ENCODE measurements around the gene PIAS3. TPM values are rescaled to one million over a fixed set of nuclear protein-coding genes. Genes with fewer than 3 reads are reported as not detected.

Gene PIAS3
- total RNA-seq (2012; rRNA removed), result 16.5 and 25.3 TPM in 2 replicates

DNA sequence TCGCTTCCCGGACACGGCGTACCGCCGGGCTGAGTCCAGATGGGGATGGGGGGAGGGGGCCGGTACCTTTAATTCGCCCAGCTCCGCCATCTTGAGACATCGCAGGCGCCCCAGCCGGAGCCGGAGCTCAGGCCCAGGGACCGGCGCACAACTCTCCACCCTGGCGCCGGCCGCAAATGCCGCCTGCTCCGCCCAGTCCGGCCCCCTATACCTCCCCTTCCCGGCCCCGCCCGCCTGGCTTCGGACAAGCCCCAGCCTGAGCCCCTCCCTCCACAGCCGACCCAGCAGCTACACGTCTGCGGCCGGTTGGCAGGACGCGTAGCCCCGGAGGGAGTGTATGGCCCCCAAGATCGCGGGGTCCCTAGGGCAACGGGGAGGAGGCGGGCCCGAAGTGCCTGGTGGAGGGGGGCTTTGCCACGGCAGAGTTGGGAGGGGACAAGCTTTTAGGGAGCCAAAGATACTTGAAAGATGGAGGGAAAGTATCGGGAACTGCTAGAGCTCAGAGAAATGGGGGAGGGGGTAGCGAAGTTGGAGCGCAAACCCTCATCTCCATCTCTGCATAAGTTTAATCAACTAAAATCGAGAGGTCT is at the start of gene PIAS3:
Gene PIAS3 (minus strand): TSS at position 181 of the 590 bp plus-strand sequence. CDS start 91 bp downstream, at position 90.
- H3K9ac ChIP-seq (ENCODE audit: low read depth, low read length), result peak within 1 kb of the TSS; percentile 86
- peaks cover 16% of the 10 kb centered on the region for H3K4me1 ChIP-seq (ENCODE audit: control insufficient read depth, insufficient read depth, low read length)
- peaks cover 38% of the 10 kb centered on the region for H3K36me3 ChIP-seq (ENCODE audit: insufficient read depth, low read length)
- no peaks in the 10 kb centered on the region for H3K27me3 ChIP-seq (ENCODE audit: control insufficient read depth, insufficient read depth, low read length)
- peak within 1 kb of the TSS; percentile 92 for H3K4me2 ChIP-seq (ENCODE audit: low read length)
- peak within 1 kb of the TSS; percentile 94 for H3K4me3 ChIP-seq (ENCODE audit: low read length)
- no peaks in the 10 kb centered on the region for H3K9me3 ChIP-seq (replicated peaks; ENCODE audit: low read length)

DNA sequence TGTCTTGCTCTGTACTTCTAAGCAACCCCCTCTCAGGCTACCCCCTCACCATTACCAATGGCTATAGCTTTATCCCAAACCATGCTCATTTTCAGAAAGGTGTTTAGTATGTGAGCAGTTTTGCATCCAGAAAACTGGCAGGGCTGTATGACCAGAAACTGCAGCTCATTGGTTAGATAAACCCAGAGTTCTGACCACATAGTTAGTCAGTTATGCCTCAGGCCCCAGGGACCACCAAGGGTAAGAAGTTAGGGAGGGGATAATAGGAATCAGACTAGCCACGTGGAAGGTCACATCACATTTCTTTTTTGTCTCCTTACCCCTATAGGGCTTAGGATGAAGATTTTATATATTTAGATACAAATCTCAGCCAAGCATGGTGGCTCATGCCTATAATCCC is 49.8 kb upstream of the PIAS3 start:
- Histone ChIP-seq H3K4me3 (ENCODE audit: low read length) (peak overlapping the region; percentile 58), H3K9ac (ENCODE audit: low read depth, low read length) (peak overlapping the region; percentile 41), H3K36me3 (ENCODE audit: insufficient read depth, low read length) (peaks cover 38% of the 10 kb centered on the region), H3K4me2 (ENCODE audit: low read length) (peak overlapping the region; percentile 67), H3K27me3 (ENCODE audit: control insufficient read depth, insufficient read depth, low read length) (no peaks in the 10 kb centered on the region), H3K4me1 (ENCODE audit: control insufficient read depth, insufficient read depth, low read length) (peaks cover 26% of the 10 kb centered on the region), H3K9me3 (replicated peaks; ENCODE audit: low read length) (no peaks in the 10 kb centered on the region)

GRCh38 chr1:145906954-145907753 is 48.3 kb upstream of the PIAS3 start:
- Histone ChIP-seq H3K27me3 (ENCODE audit: control insufficient read depth, insufficient read depth, low read length) (no peaks in the 10 kb centered on the region), H3K36me3 (ENCODE audit: insufficient read depth, low read length) (peaks cover 47% of the 10 kb centered on the region), H3K4me2 (ENCODE audit: low read length) (peak overlapping the region; percentile 67), H3K9ac (ENCODE audit: low read depth, low read length) (peak overlapping the region; percentile 41), H3K4me3 (ENCODE audit: low read length) (peak overlapping the region; percentile 15), H3K4me1 (ENCODE audit: control insufficient read depth, insufficient read depth, low read length) (peaks cover 26% of the 10 kb centered on the region), H3K9me3 (replicated peaks; ENCODE audit: low read length) (no peaks in the 10 kb centered on the region)

GRCh38 chr1:145901312-145902021 is 42.6 kb upstream of the PIAS3 start:
- Histone ChIP-seq H3K4me3 (ENCODE audit: low read length) (no peak overlapping the region), H3K27me3 (ENCODE audit: control insufficient read depth, insufficient read depth, low read length) (no peaks in the 10 kb centered on the region), H3K9ac (ENCODE audit: low read depth, low read length) (no peak overlapping the region)

DNA sequence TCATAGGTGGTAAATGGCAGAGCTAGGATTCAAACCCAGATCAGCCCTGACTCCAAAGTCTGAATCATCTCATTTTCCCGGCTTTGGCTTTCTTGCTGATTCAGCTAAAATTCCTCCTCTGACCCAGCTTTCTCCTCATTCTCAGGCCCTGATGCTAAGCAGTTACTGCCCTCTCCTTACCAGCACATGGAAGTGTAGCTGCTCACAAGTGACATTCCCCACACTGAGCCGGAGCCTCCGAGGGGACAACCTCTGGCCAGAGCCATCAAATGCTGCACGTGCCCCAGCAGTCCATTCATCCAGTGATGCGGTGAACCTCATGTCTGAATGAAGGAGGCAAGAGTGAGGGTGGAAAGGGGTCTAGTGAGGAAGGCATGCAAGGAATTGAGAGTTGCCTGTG is 39.9 kb upstream of the PIAS3 start:
- Histone ChIP-seq H3K36me3 (ENCODE audit: insufficient read depth, low read length) (peaks cover 79% of the 10 kb centered on the region), H3K9me3 (replicated peaks; ENCODE audit: low read length) (no peaks in the 10 kb centered on the region), H3K27me3 (ENCODE audit: control insufficient read depth, insufficient read depth, low read length) (no peaks in the 10 kb centered on the region), H3K4me2 (ENCODE audit: low read length) (no peak overlapping the region), H3K4me3 (ENCODE audit: low read length) (no peak overlapping the region), H3K9ac (ENCODE audit: low read depth, low read length) (no peak overlapping the region), H3K4me1 (ENCODE audit: control insufficient read depth, insufficient read depth, low read length) (peaks cover 1% of the 10 kb centered on the region)

More at GRCh38 chr1:145901312-145902021, 42.6 kb upstream of the PIAS3 start:
- H3K4me1 ChIP-seq (ENCODE audit: control insufficient read depth, insufficient read depth, low read length), result no peaks in the 10 kb centered on the region
- H3K9me3 ChIP-seq (replicated peaks; ENCODE audit: low read length), result no peaks in the 10 kb centered on the region
- peaks cover 68% of the 10 kb centered on the region for H3K36me3 ChIP-seq (ENCODE audit: insufficient read depth, low read length)
- H3K4me2 ChIP-seq (ENCODE audit: low read length), result no peak overlapping the region

GRCh38 chr1:145897969-145898368 is 39.1 kb upstream of the PIAS3 start:
- H3K4me2 ChIP-seq (ENCODE audit: low read length), result no peak overlapping the region
- H3K27me3 ChIP-seq (ENCODE audit: control insufficient read depth, insufficient read depth, low read length), result no peaks in the 10 kb centered on the region
- H3K36me3 ChIP-seq (ENCODE audit: insufficient read depth, low read length), result peaks cover 82% of the 10 kb centered on the region
- H3K9ac ChIP-seq (ENCODE audit: low read depth, low read length), result no peak overlapping the region
- H3K9me3 ChIP-seq (replicated peaks; ENCODE audit: low read length), result no peaks in the 10 kb centered on the region
- peaks cover 9% of the 10 kb centered on the region for H3K4me1 ChIP-seq (ENCODE audit: control insufficient read depth, insufficient read depth, low read length)
- H3K4me3 ChIP-seq (ENCODE audit: low read length), result no peak overlapping the region

DNA sequence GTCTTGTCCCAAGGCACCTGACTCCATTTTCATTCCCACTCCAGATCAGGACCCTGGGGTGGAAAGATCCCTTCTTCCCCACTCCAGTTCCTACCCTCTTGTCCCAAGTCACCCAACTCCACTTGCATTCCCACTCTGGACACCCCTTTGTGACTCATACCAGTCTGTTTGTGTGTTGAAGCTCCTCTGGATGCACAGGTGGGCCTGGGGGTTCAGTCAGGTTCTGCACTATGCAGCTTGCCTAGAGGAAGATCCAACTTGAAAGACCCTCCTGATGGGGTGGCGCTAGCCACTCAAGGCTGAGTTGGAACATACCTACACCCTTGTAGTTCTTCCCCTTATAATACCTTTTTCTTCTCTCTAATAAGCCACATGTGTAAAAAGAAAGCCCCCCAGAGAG is 36.6 kb upstream of the PIAS3 start:
- no peak overlapping the region for H3K4me2 ChIP-seq (ENCODE audit: low read length)
- no peak overlapping the region for H3K9ac ChIP-seq (ENCODE audit: low read depth, low read length)
- H3K4me1 ChIP-seq (ENCODE audit: control insufficient read depth, insufficient read depth, low read length), result peaks cover 32% of the 10 kb centered on the region
- no peaks in the 10 kb centered on the region for H3K27me3 ChIP-seq (ENCODE audit: control insufficient read depth, insufficient read depth, low read length)
- H3K4me3 ChIP-seq (ENCODE audit: low read length), result no peak overlapping the region
- H3K36me3 ChIP-seq (ENCODE audit: insufficient read depth, low read length), result peaks cover 60% of the 10 kb centered on the region
- no peaks in the 10 kb centered on the region for H3K9me3 ChIP-seq (replicated peaks; ENCODE audit: low read length)

GRCh38 chr1:145893306-145894055 is 34.6 kb upstream of the PIAS3 start:
- Histone ChIP-seq H3K9me3 (replicated peaks; ENCODE audit: low read length) (no peaks in the 10 kb centered on the region), H3K36me3 (ENCODE audit: insufficient read depth, low read length) (peaks cover 46% of the 10 kb centered on the region), H3K27me3 (ENCODE audit: control insufficient read depth, insufficient read depth, low read length) (no peaks in the 10 kb centered on the region), H3K4me1 (ENCODE audit: control insufficient read depth, insufficient read depth, low read length) (peaks cover 33% of the 10 kb centered on the region), H3K9ac (ENCODE audit: low read depth, low read length) (peak overlapping the region; percentile 77), H3K4me3 (ENCODE audit: low read length) (no peak overlapping the region), H3K4me2 (ENCODE audit: low read length) (no peak overlapping the region)

GRCh38 chr1:145892486-145893087 is 33.7 kb upstream of the PIAS3 start:
- H3K9ac ChIP-seq (ENCODE audit: low read depth, low read length), result peak overlapping the region; percentile 77
- peak overlapping the region; percentile 18 for H3K4me3 ChIP-seq (ENCODE audit: low read length)
- no peaks in the 10 kb centered on the region for H3K9me3 ChIP-seq (replicated peaks; ENCODE audit: low read length)
- H3K36me3 ChIP-seq (ENCODE audit: insufficient read depth, low read length), result peaks cover 41% of the 10 kb centered on the region
- peak overlapping the region; percentile 66 for H3K4me2 ChIP-seq (ENCODE audit: low read length)
- peaks cover 33% of the 10 kb centered on the region for H3K4me1 ChIP-seq (ENCODE audit: control insufficient read depth, insufficient read depth, low read length)
- no peaks in the 10 kb centered on the region for H3K27me3 ChIP-seq (ENCODE audit: control insufficient read depth, insufficient read depth, low read length)

DNA sequence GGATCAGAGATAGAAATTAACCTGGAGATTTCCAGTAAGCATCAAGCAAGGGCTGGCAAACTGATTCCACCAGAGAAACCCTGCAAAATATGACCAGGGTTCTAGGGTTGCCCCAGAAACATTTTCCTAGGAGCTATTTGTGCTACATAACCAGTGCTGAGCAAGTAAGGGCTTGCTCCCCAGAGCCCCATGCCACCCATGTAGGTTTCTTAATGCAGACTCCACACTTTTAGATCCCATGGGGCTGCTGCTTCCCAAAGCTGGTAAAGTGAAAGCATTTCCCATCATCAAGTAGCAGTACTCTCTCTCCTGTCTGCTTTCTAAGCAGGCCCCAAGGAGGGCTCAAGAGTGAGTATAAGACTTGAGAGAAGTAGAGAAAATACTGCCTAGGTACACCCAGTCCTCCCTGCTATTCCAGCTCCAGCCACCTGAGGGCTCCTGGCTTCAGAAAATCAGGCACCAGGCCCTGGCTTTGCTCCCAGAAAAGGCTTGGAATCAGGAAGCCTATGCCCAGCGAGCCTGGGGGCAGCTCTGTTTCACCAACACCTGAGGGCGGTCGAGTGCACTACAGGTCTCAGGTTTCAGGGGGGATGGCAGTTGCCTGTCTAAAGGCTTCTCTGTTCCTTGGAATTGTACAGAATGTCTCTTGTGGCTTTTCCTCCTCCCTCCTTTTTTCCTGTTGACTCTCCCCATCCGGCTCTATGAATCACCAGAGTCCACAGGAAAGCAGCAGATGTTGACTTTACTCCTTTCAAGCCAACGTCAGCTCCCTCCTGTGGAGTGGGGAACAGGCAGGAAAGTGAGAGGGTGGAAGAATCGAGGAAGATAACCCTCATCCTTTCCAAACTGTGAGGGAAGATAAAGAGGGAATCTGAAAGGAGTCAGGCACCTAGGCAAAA is 33.0 kb upstream of the PIAS3 start:
- peaks cover 33% of the 10 kb centered on the region for H3K4me1 ChIP-seq (ENCODE audit: control insufficient read depth, insufficient read depth, low read length)
- H3K9ac ChIP-seq (ENCODE audit: low read depth, low read length), result peak overlapping the region; percentile 77
- H3K9me3 ChIP-seq (replicated peaks; ENCODE audit: low read length), result no peaks in the 10 kb centered on the region
- peaks cover 34% of the 10 kb centered on the region for H3K36me3 ChIP-seq (ENCODE audit: insufficient read depth, low read length)
- H3K27me3 ChIP-seq (ENCODE audit: control insufficient read depth, insufficient read depth, low read length), result no peaks in the 10 kb centered on the region
- H3K4me3 ChIP-seq (ENCODE audit: low read length), result peak overlapping the region; percentile 31
- peak overlapping the region; percentile 66 for H3K4me2 ChIP-seq (ENCODE audit: low read length)
